ENCODE data around the gene CXCL3.

DNA sequence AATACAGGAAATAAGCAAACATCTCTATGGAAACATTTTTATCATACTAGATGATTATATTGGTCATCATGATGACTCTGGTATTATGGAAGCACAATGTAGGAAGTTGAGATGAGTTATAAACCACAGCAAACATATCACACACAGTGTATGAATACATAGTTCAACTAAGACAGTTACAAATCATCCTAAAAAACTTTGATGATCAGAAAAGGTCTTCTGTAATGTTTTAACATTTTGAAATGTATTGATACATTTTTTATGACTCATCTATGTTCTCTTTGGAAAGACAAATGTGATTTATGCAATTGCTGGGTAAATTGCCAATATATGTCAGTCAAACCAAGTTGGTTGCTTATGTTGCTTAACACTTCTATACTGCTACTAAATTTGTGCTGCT lies 4.8 kb downstream of the CXCL3 start:
- TF ChIP-seq CTCF (IDR thresholded peaks at IDR 0.05 in 2 of 3, conservative IDR thresholded peaks at IDR 0.05 in 1 of 3; ENCODE audit: borderline replicate concordance in 1 of 3, insufficient read depth in 1 of 3, low read depth in 2 of 3, low read length in 2 of 3) (no peak), POLR2AphosphoS5 (IDR thresholded peaks at IDR 0.05; ENCODE audit: low read depth, low read length) (no peak), EGR1 (IDR thresholded peaks at IDR 0.05; ENCODE audit: low read depth) (no peak), ZNF274 (IDR thresholded peaks at IDR 0.05; ENCODE audit: low read depth, low read length) (no peak), POLR2A (IDR thresholded peaks at IDR 0.05; ENCODE audit: borderline replicate concordance, extremely low read depth, insufficient read depth, insufficient read length) (no peak), TCF7L2 (IDR thresholded peaks at IDR 0.05; ENCODE audit: borderline replicate concordance, extremely low read depth, insufficient read depth, insufficient read length) (no peak), JUND (IDR thresholded peaks at IDR 0.05) (no peak), YY1 (IDR thresholded peaks at IDR 0.05; ENCODE audit: extremely low read depth, insufficient replicate concordance, low read depth, low read length) (no peak), REST (IDR thresholded peaks at IDR 0.05; ENCODE audit: low read depth) (no peak), SRF (IDR thresholded peaks at IDR 0.05; ENCODE audit: low read depth) (no peak)
- TF ChIP-seq, protein P1, sequence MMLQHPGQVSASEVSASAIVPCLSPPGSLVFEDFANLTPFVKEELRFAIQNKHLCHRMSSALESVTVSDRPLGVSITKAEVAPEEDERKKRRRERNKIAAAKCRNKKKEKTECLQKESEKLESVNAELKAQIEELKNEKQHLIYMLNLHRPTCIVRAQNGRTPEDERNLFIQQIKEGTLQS (IDR thresholded peaks at IDR 0.05): no peak
- TF ChIP-seq, protein P2, sequence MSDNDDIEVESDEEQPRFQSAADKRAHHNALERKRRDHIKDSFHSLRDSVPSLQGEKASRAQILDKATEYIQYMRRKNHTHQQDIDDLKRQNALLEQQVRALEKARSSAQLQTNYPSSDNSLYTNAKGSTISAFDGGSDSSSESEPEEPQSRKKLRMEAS (IDR thresholded peaks at IDR 0.05): no peak

Measured in HCT116 (cell line).